Small intestine (tissue), 7 donors: Measurements from ENCODE around the gene TTLL13. TPM values are rescaled to one million over a fixed set of nuclear protein-coding genes. Genes with fewer than 3 reads are reported as not detected.
"Not testable (repeated sequence)": the region's sequence is repeated elsewhere in the genome, so short reads cannot be mapped to it uniquely, and the experiment has no call there.

Source experiments
- DNase-seq, 2 donors: peaks; one replicate each; pipeline versions ENCODE4 v3.0.0 to v3.0.0-alpha.2; 2013
- FAIRE-seq: peaks from 2 replicates; lab custom pipeline; 2012; peaks lifted over from hg19 to GRCh38; lab: Jason Lieb, UNC
- H3K27ac ChIP-seq, 3 donors: one replicate each; pipeline ENCODE4 v1.5.1; 2013; ENCODE audit warnings: low read length in 2 of 3, mild to moderate bottlenecking in 2 of 3, control low read depth in 1 of 3, inconsistent platforms in 1 of 3, low read depth in 1 of 3, moderate library complexity in 1 of 3
- H3K27me3 ChIP-seq, 3 donors: one replicate each; pipeline ENCODE4 v1.6.1; 2013; ENCODE audit warnings: low read length in 3 of 3, inconsistent platforms in 1 of 3; ENCODE audit not compliant: control insufficient read depth in 3 of 3, insufficient read depth in 3 of 3
- H3K36me3 ChIP-seq, 3 donors: one replicate each; pipeline ENCODE4 v1.6.1; 2013; ENCODE audit warnings: low read length in 3 of 3, inconsistent platforms in 1 of 3, low read depth in 1 of 3, mild to moderate bottlenecking in 1 of 3, moderate library complexity in 1 of 3; ENCODE audit not compliant: control insufficient read depth in 3 of 3, insufficient read depth in 2 of 3
- H3K4me1 ChIP-seq, 3 donors: one replicate each; pipeline ENCODE4 v1.6.1; 2013; ENCODE audit warnings: low read length in 2 of 3, inconsistent platforms in 1 of 3, low read depth in 1 of 3, mild to moderate bottlenecking in 1 of 3, moderate library complexity in 1 of 3; ENCODE audit not compliant: control insufficient read depth in 3 of 3, insufficient read depth in 2 of 3
- H3K4me3 ChIP-seq, 3 donors: one replicate each; pipeline ENCODE4 v1.5.1; 2013; ENCODE audit warnings: low read length in 3 of 3, control low read depth in 1 of 3, inconsistent platforms in 1 of 3, low read depth in 1 of 3, mild to moderate bottlenecking in 1 of 3, moderate library complexity in 1 of 3
- H3K9me3 ChIP-seq, 2 donors: one replicate each; pipeline ENCODE4 v1.6.1; 2013; ENCODE audit warnings: low read depth in 1 of 2, low read length in 1 of 2; ENCODE audit not compliant: control insufficient read depth in 2 of 2, insufficient read depth in 1 of 2
- WGBS, 3 donors: extraction: QIAGEN DNeasy Blood & Tissue Kit; methylation state at CpG; one replicate each; pipeline ENCODE4 v1.1.7; 2013; 5-methylcytosine and 5-hydroxymethylcytosine counted together
- polyA plus RNA-seq, 4 donors: library from polyadenylated mRNA; stranded (reverse) in 3 of 4; unstranded in 1 of 4; fragments of 200-250 nt in 3 of 4; fragments of 120-200 nt in 1 of 4; gene quantifications; one replicate each; pipeline versions ENCODE4 v1.2.1 to v1.2.3, GENCODE V29; 2013
- donor health status: healthy with polysubstance abuse.
- donor health status: control.
- donor health status: control.
- donor health status: Bipolar disorder and iron deficiency.
- donor health status: healthy.

The TTLL13 gene
- polyA plus RNA-seq, 4 donors = 0.07 to 0.45 (median 0.27) TPM; not detected in 1

- Histone ChIP-seq H3K9me3 (no peaks in the 10 kb centered on the region), H3K4me1 (peaks cover 4 to 17% (median 13%) of the 10 kb centered on the region in 3 donors), H3K27me3 (no peaks in the 10 kb centered on the region), H3K27ac (no peak overlapping the region), H3K36me3 (peaks cover 3 to 54% (median 25%) of the 10 kb centered on the region in 3 donors), H3K4me3 (no peak overlapping the region)
- no peak for DNase-seq
- FAIRE-seq = no peak
- 71 to 77% (median 76%) methylated on average over 7 of the region's 7 CpGs for WGBS, 3 donors
Observed at GRCh38 chr15:90271459-90272166, 22.3 kb downstream of the TTLL13 start.

- not testable (repeated sequence) for H3K4me1 ChIP-seq, FAIRE-seq, H3K27me3 ChIP-seq, H3K27ac ChIP-seq, DNase-seq, H3K9me3 ChIP-seq, H3K4me3 ChIP-seq
- peaks cover 0 to 20% (median 6%) of the 10 kb centered on the region in 3 donors for H3K36me3 ChIP-seq
- 95 to 98% (median 98%) methylated on average over 12 of the region's 12 CpGs for WGBS, 3 donors
Observed at GRCh38 chr15:90278467-90278866, 29.1 kb downstream of the TTLL13 start.

- H3K9me3 ChIP-seq, H3K27ac ChIP-seq, H3K4me3 ChIP-seq, H3K27me3 ChIP-seq, FAIRE-seq, DNase-seq, H3K36me3 ChIP-seq, H3K4me1 ChIP-seq: not testable (repeated sequence)
- WGBS, 3 donors = 90 to 92% (median 92%) methylated on average over 5 of the region's 5 CpGs
Observed at GRCh38 chr15:90280743-90281142, 31.4 kb downstream of the TTLL13 start.

GRCh38 chr15:90281637-90282036 is 32.3 kb downstream of the TTLL13 start:
- not testable (repeated sequence) for H3K27me3 ChIP-seq, FAIRE-seq, H3K4me1 ChIP-seq, H3K9me3 ChIP-seq, H3K4me3 ChIP-seq, H3K36me3 ChIP-seq
- peak; percentile 56 to 74 for DNase-seq
- 15 to 51% (median 35%) methylated on average over 6 of the region's 6 CpGs for WGBS, 3 donors
- H3K27ac ChIP-seq = peak overlapping the region in 2 of 3 donors; percentile 24 to 41

GRCh38 chr15:90286678-90287077 is 37.3 kb downstream of the TTLL13 start:
- H3K9me3 ChIP-seq = no peaks in the 10 kb centered on the region
- FAIRE-seq (no peak), DNase-seq (no peak)
- H3K4me1 ChIP-seq = peaks cover 0 to 8% (median 2%) of the 10 kb centered on the region in 3 donors
- no peak overlapping the region for H3K27ac ChIP-seq
- no peak overlapping the region for H3K4me3 ChIP-seq
- no peaks in the 10 kb centered on the region for H3K36me3 ChIP-seq
- H3K27me3 ChIP-seq = no peaks in the 10 kb centered on the region

GRCh38 chr15:90287101-90287500 is 37.7 kb downstream of the TTLL13 start:
- WGBS, 3 donors = 43 to 74% (median 63%) methylated on average over 5 of the region's 5 CpGs
- no peak overlapping the region for H3K27ac ChIP-seq
- H3K9me3 ChIP-seq = no peaks in the 10 kb centered on the region
- no peak overlapping the region for H3K4me3 ChIP-seq
- H3K4me1 ChIP-seq = peaks cover 0 to 5% (median 0%) of the 10 kb centered on the region in 3 donors
- FAIRE-seq (no peak), DNase-seq (no peak)
- H3K27me3 ChIP-seq = no peaks in the 10 kb centered on the region
- H3K36me3 ChIP-seq = no peaks in the 10 kb centered on the region

GRCh38 chr15:90287946-90288345 is 38.6 kb downstream of the TTLL13 start:
- DNase-seq (no peak), FAIRE-seq (no peak)
- H3K9me3 ChIP-seq = no peaks in the 10 kb centered on the region
- H3K4me3 ChIP-seq = no peak overlapping the region
- no peaks in the 10 kb centered on the region for H3K4me1 ChIP-seq
- H3K36me3 ChIP-seq = no peaks in the 10 kb centered on the region
- H3K27me3 ChIP-seq = no peaks in the 10 kb centered on the region
- 87 to 93% (median 89%) methylated on average over 6 of the region's 6 CpGs for WGBS, 3 donors
- H3K27ac ChIP-seq = no peak overlapping the region

- Histone ChIP-seq H3K4me1 (peaks cover 0 to 14% (median 5%) of the 10 kb centered on the region in 3 donors), H3K27ac (no peak overlapping the region), H3K9me3 (no peaks in the 10 kb centered on the region), H3K4me3 (no peak overlapping the region), H3K27me3 (no peaks in the 10 kb centered on the region), H3K36me3 (no peaks in the 10 kb centered on the region)
- FAIRE-seq = no peak
- DNase-seq = peak in 1 of 2 donors; percentile 76
- 52 to 73% (median 58%) methylated on average over 16 of the region's 16 CpGs for WGBS, 3 donors
Observed at GRCh38 chr15:90291679-90292356, 42.5 kb downstream of the TTLL13 start.
